Fibroblast of the aortic adventitia (primary cell): ENCODE results near the gene SPTBN1. TPM values are rescaled to one million over a fixed set of nuclear protein-coding genes. Genes with fewer than 3 reads are reported as not detected.

Experiments used
- DNase-seq: peaks from one replicate; pipeline ENCODE4 v3.0.0-alpha.2; 2010; ENCODE audit warnings: low read depth
- H3K4me3 ChIP-seq: 2 replicates; pipeline ENCODE4 v1.5.1; 2011; ENCODE audit warnings: low read depth, mild to moderate bottlenecking, control low read depth, low read length, moderate library complexity
- total RNA-seq: library from RNA; depleted of rRNA; stranded (reverse); fragments of >200 nt; gene quantifications from 2 replicates; pipeline ENCODE4 v1.2.3, GENCODE V29; 2012; ENCODE audit warnings: low replicate concordance
- TF ChIP-seq, protein P1 (sequence below): IDR thresholded peaks from 2 replicates; pipeline ENCODE4 v1.5.1; 2011; ENCODE audit warnings: mild to moderate bottlenecking, low read length, control low read depth, inconsistent platforms; ENCODE audit not compliant: insufficient read depth

Gene SPTBN1
- total RNA-seq, 1 donor, result 293 TPM

DNA sequence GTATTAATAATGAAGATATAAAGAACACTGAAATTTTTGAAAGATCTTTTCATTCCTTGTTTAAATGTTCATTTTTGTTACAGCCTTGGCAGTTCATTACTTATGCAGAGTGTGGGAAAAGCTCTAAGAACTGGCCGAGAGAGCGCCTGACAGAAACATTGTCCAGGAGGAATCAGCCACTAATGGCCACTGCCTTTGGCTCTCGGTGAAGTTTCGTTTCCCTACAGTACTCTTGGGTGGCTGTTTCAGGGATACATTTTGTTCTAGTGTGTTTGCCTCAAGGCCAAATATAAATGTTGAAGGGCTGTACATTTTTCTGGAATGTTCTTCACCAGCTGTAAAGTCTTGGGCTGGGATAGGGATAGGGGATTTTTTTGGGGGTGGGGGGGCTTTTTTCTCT is 10.7 kb downstream of the SPTBN1 start:
- TF ChIP-seq, protein P1, sequence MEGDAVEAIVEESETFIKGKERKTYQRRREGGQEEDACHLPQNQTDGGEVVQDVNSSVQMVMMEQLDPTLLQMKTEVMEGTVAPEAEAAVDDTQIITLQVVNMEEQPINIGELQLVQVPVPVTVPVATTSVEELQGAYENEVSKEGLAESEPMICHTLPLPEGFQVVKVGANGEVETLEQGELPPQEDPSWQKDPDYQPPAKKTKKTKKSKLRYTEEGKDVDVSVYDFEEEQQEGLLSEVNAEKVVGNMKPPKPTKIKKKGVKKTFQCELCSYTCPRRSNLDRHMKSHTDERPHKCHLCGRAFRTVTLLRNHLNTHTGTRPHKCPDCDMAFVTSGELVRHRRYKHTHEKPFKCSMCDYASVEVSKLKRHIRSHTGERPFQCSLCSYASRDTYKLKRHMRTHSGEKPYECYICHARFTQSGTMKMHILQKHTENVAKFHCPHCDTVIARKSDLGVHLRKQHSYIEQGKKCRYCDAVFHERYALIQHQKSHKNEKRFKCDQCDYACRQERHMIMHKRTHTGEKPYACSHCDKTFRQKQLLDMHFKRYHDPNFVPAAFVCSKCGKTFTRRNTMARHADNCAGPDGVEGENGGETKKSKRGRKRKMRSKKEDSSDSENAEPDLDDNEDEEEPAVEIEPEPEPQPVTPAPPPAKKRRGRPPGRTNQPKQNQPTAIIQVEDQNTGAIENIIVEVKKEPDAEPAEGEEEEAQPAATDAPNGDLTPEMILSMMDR, result no peak
- peak overlapping the region; percentile 29 for H3K4me3 ChIP-seq
- peak; percentile 55 for DNase-seq

DNA sequence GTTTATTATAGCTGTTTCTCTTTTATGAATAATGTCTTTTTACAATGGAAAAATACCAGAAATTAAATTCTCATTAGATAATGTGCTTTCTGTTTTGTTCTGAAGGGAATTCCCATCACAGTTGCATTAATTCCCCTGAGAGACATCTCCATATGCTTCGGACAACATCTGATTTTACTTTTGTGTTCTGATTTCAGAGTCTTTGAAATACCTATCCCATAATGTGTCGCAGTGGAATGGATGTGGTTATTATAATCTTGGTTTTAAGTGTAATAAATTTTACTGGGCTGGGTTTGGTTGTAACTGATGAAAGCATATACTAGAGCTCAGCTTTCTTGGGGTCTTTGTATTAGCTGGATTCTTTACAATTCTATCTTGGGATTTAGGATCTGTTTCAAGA is 12.5 kb downstream of the SPTBN1 start:
- peak; percentile 75 for DNase-seq

DNA sequence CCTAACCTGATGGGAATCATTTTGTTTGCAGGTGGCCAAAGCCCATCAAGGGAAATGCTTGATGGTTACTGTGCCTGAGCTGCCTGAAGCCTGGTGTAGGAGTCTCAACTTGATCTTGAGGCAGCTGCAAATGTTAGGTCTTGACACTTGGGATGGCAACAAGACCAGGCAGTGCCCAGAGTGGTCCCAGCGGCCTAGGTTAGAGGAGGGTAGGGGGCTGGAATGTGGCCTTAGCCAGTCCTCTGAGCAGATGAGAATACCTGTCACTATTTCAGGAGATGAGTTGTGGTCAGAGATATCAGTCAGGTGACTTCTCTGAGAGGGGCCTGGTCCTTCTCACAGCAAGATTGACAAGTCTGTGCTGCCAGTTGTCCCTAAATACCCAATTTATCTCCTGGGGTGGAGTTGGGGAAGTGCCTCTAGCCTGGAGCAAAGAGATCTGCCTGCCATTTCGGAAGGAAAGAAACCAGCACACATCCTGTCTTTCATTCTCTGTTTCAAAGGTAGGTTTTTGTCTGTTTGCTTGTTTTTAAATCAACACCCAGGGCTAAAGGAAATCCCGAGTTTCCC is 13.4 kb downstream of the SPTBN1 start:
- H3K4me3 ChIP-seq, result no peak overlapping the region
- no peak for DNase-seq

More for the DNA sequence above, 12.5 kb downstream of the SPTBN1 start:
- H3K4me3 ChIP-seq, result no peak overlapping the region
- TF ChIP-seq, protein P1, result no peak

DNA sequence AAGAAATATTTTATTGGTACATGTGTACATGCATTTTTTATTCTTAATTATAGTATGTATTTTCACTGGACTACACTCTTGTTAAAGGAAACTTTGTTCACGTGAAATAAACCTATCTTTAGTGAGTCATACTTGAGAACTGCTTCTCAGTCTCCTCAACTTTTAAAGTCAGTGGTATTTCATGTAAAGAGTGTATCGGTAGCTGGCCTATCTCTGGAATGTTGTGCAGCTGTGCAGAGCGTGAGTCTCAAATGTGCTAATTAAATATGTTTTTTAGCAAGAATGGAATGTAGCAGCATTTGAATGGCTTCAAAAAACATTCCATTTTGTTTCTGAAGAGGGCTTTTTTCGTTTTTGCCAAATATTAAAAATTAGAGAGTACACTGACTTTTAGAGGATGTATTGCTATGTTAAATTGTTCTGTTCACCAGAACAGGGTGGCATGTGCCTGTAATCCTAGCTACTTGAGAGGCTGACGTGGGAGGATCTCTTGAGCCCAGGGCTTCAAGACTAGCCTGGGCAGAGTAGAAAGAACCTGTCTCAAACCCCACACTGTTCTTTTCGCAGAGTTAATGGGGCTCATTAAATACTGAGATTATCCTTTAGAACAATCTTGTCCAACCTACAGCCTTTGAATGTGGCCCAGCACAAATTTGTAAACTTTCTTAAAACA is 14.3 kb downstream of the SPTBN1 start:
- DNase-seq, result peak; percentile 74
- TF ChIP-seq, protein P1, result no peak
- no peak overlapping the region for H3K4me3 ChIP-seq

More for the DNA sequence above, 13.4 kb downstream of the SPTBN1 start:
- TF ChIP-seq, protein P1, result no peak

DNA sequence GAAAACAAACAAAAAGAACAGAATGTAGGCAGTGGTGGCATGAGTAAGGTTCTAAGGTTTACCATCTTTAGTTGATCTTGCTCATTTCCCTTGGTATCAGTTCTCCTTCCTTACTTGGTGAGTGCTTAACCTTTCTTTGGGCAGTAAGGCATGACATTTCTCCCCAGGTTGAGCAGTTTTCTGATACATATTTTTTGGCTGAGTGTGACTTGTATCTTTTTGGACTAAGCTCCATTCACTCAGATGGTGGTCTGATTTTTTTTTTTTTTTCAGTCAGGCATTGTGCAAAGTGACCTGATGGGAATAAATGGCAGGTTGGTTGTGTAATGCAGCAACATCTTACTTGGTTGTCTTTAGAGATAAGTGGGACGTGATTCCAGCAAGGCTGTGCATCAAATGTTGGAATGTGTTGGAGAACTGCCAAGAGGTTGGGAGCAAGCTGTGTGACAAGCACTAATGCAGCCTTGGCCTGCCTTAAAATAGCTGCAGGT is 15.1 kb downstream of the SPTBN1 start:
- TF ChIP-seq, protein P1, result no peak
- no peak overlapping the region for H3K4me3 ChIP-seq
- peak; percentile 92 for DNase-seq

DNA sequence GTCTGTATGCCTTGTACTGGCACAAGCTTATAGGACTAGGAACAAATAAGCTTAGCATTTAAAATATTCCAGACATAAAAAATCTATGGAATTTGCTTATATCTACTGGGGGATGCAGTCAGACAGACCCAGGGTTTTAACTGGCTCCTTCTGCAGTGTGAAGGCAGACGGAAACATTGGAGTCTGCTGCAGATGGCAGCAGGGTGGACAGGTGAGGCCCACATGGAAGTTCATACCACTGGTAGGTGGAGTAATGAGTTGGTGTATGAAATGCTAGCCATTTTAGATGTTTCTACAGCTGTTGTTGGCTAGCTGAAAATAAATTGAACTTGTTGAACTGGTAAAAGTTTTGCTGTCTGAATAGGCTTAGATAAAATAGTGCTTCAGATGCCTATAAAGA is 17.7 kb downstream of the SPTBN1 start:
- TF ChIP-seq, protein P1, result no peak
- no peak for DNase-seq
- H3K4me3 ChIP-seq, result no peak overlapping the region
